GM23338 (cell line): Measurements from ENCODE around the gene SH3TC1. TPM values are rescaled to one million over a fixed set of nuclear protein-coding genes. Genes with fewer than 3 reads are reported as not detected.

ENCODE experiments used
- ATAC-seq: fragments of 200-7000 bp; cut with Tn5 transposase; 3 replicates; pipeline ENCODE4 v1.9.1; 2020
- DNase-seq: peaks from one replicate; pipeline ENCODE4 v3.0.0-alpha.2; 2015; ENCODE audit warnings: low spot score
- H2AFZ ChIP-seq: fragments of 200-600 bp; sonication (generic); 2 replicates; pipeline ENCODE4 v1.8.0; 2016; ENCODE audit warnings: antibody characterized with exemption, mild to moderate bottlenecking, moderate library complexity
- H3F3A ChIP-seq: fragments of 200-600 bp; sonication (generic); replicated peaks from 2 replicates; pipeline ENCODE4 v1.8.0; 2017; ENCODE audit warnings: antibody characterized with exemption, mixed run types, low read depth
- H3K27ac ChIP-seq: fragments of 200-600 bp; sonication (generic); 2 replicates; pipeline ENCODE4 v1.6.1; 2016; ENCODE audit warnings: low read depth
- H3K27me3 ChIP-seq: fragments of 200-600 bp; sonication (generic); 2 replicates; pipeline ENCODE4 v1.8.0; 2016; ENCODE audit warnings: mild to moderate bottlenecking, mixed run types, moderate library complexity; ENCODE audit not compliant: insufficient read depth
- H3K36me3 ChIP-seq: fragments of 200-600 bp; sonication (generic); 2 replicates; pipeline ENCODE4 v1.8.0; 2016; ENCODE audit warnings: mild to moderate bottlenecking; ENCODE audit not compliant: insufficient read depth
- H3K4me1 ChIP-seq: fragments of 200-600 bp; sonication (generic); 2 replicates; pipeline ENCODE4 v1.8.0; 2016; ENCODE audit warnings: mild to moderate bottlenecking, moderate library complexity; ENCODE audit not compliant: insufficient read depth
- H3K4me2 ChIP-seq: fragments of 200-600 bp; sonication (generic); 2 replicates; pipeline ENCODE4 v1.7.1; 2017; ENCODE audit warnings: mixed run types
- H3K4me3 ChIP-seq: fragments of 200-600 bp; sonication (generic); 2 replicates; pipeline ENCODE4 v1.6.1; 2016; ENCODE audit warnings: mixed run types
- H3K79me2 ChIP-seq: fragments of 200-600 bp; sonication (generic); replicated peaks from 2 replicates; pipeline ENCODE4 v1.8.0; 2017; ENCODE audit warnings: mild to moderate bottlenecking; ENCODE audit not compliant: insufficient read depth
- H3K9me2 ChIP-seq: fragments of 200-600 bp; sonication (generic); 2 replicates; pipeline ENCODE4 v1.8.0; 2017; ENCODE audit not compliant: insufficient read depth
- H4K20me1 ChIP-seq: fragments of 200-600 bp; sonication (generic); replicated peaks from 2 replicates; pipeline ENCODE4 v1.8.0; 2017; ENCODE audit warnings: mild to moderate bottlenecking; ENCODE audit not compliant: insufficient read depth
- H3K27ac Mint-ChIP-seq: 2 replicates; pipeline ENCODE4 v1.8.0; 2020; ENCODE audit warnings: inconsistent platforms, mild to moderate bottlenecking, moderate library complexity, mixed read lengths
- H3K27me3 Mint-ChIP-seq: 3 replicates; pipeline ENCODE4 v1.8.0; 2022; ENCODE audit warnings: low read depth, mild to moderate bottlenecking, moderate library complexity, mixed read lengths, inconsistent platforms; ENCODE audit not compliant: insufficient read depth, poor library complexity
- H3K36me3 Mint-ChIP-seq: 3 replicates; pipeline ENCODE4 v1.8.0; 2021; ENCODE audit warnings: low read depth, mild to moderate bottlenecking, inconsistent platforms, moderate library complexity, mixed read lengths
- H3K4me1 Mint-ChIP-seq: 3 replicates; pipeline ENCODE4 v1.8.0; 2020; ENCODE audit warnings: mild to moderate bottlenecking, inconsistent platforms, mixed read lengths
- H3K4me3 Mint-ChIP-seq: 3 replicates; pipeline ENCODE4 v1.8.0; 2021; ENCODE audit warnings: moderate library complexity, mild to moderate bottlenecking, inconsistent platforms, mixed read lengths
- H3K9me3 Mint-ChIP-seq: 3 replicates; pipeline ENCODE4 v1.8.0; 2020; ENCODE audit warnings: moderate library complexity, mild to moderate bottlenecking, inconsistent platforms, mixed read lengths
- CREB1 ChIP-seq: fragments of 250-450 bp; sonication (Bioruptor Pico); IDR thresholded peaks from 2 replicates; pipeline ENCODE4 v1.5.0; 2020; ENCODE audit warnings: low read depth, mild to moderate bottlenecking, moderate library complexity
- EZH2 ChIP-seq: fragments of 200-600 bp; sonication (generic); IDR thresholded peaks from one replicate; pipeline ENCODE4 v1.8.0; 2017; ENCODE audit warnings: antibody characterized with exemption, mild to moderate bottlenecking, low read depth; ENCODE audit not compliant: unreplicated experiment
- EZH2phosphoT487 ChIP-seq: fragments of 200-600 bp; sonication (generic); IDR thresholded peaks from one replicate; pipeline ENCODE4 v1.8.1; 2018; ENCODE audit warnings: antibody characterized with exemption; ENCODE audit not compliant: unreplicated experiment
- NANOG ChIP-seq: IDR thresholded peaks from 2 replicates; pipeline ENCODE4 v1.6.1; 2016; ENCODE audit warnings: antibody characterized with exemption, borderline replicate concordance
- POLR2AphosphoS5 ChIP-seq: IDR thresholded peaks from 2 replicates; pipeline ENCODE4 v1.6.1; 2016; ENCODE audit warnings: antibody characterized with exemption, low read depth
- ZNF331 ChIP-seq: fragments of 250-450 bp; sonication (Bioruptor Pico); IDR thresholded peaks from 2 replicates; pipeline ENCODE4 v1.5.0; 2020; ENCODE audit warnings: low read depth, mild to moderate bottlenecking, moderate library complexity
- polyA plus RNA-seq: library from polyadenylated mRNA; unstranded; fragments of >200 nt; fragmentation: Nextera tagmentation; extraction: Ambion mirVana; gene quantifications from 2 replicates; pipeline ENCODE4 v1.2.1, GENCODE V29; 2016
- total RNA-seq: library from RNA; depleted of rRNA; stranded (reverse); fragments of >200 nt; shearing (Covaris generic); gene quantifications from 2 replicates; pipeline ENCODE4 v1.2.3, GENCODE V29; 2014
- TF ChIP-seq, protein P1 (sequence below): IDR thresholded peaks from 2 replicates; pipeline ENCODE4 v1.6.1; 2016; ENCODE audit warnings: antibody characterized with exemption
- TF ChIP-seq, protein P2 (sequence below): IDR thresholded peaks from one replicate; pipeline ENCODE4 v1.6.1; 2018; ENCODE audit warnings: antibody characterized with exemption; ENCODE audit not compliant: unreplicated experiment
- TF ChIP-seq, protein P3 (sequence below), 2 experiments: fragments of 200-600 bp in 1 of 2; sonication (generic) in 1 of 2; conservative IDR thresholded peaks; 2 replicates each; pipeline versions ENCODE4 v1.5.1 to v1.6.1; 2016 to 2017; ENCODE audit warnings: antibody characterized with exemption in 2 of 2, low read depth in 2 of 2, mild to moderate bottlenecking in 2 of 2, moderate library complexity in 1 of 2

SH3TC1 gene
- total and polyA plus RNA-seq, 2 experiments from 2014 or later = 0.07 TPM; not detected in 1

DNA sequence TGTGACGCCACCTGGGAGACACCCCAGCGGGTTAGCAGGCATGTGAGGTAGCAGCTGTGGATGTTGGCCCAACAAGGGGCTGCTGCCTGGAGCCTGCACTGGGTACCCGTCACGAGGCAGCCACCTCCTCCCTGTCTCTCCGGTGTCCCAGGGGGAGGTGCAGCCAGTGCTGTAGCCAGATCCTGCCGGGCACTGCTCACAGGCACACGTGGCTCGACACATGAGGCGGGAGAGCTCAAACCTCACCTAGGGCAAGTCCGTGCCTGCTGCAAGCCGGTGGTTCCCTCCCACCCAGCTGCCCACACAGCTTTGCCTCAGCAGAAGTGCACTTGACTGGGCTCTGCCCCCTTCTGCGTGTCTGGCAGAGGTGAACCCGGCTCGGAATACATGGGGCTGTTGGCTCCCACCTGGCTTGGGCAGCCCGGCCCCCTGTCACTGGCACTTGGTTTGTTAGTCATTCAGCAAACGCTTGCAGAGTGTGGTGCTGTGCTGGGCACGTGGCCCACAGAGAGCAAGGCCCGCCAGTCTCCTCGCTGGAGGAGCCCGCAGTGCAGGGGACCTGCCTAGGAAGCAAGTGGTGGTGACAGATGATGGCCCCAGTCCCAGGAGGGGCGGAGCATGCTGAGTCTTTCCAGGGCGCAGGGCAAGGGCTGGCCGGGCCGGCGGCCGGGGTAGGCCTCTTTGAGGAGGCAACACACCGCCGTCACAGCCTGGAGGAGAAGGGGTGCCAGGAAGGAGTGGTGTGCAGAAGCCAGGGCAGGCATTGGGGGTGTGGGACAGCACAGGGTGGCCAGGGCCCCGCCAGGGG lies 10.1 kb upstream of the SH3TC1 start:
- H3K36me3 Mint-ChIP-seq = no peaks in the 10 kb centered on the region
- Histone ChIP-seq H3K27me3 (no peaks in the 10 kb centered on the region), H3K9me2 (no peaks in the 10 kb centered on the region), H3K36me3 (no peaks in the 10 kb centered on the region), H3K4me1 (no peaks in the 10 kb centered on the region), H3K79me2 (no peaks in the 10 kb centered on the region), H3K4me2 (no peak overlapping the region), H2AFZ (no peak overlapping the region), H3K4me3 (no peak overlapping the region), H4K20me1 (no peaks in the 10 kb centered on the region), H3F3A (no peaks in the 10 kb centered on the region), H3K27ac (no peak overlapping the region)
- no peak overlapping the region for H3K27ac Mint-ChIP-seq
- H3K4me3 Mint-ChIP-seq = no peak overlapping the region
- peaks cover 10% of the 10 kb centered on the region; the same call in 2 of the 3 replicates for H3K4me1 Mint-ChIP-seq
- ATAC-seq (no peak), DNase-seq (no peak)
- H3K9me3 Mint-ChIP-seq = no peaks in the 10 kb centered on the region
- TF ChIP-seq CREB1 = no peak
- TF ChIP-seq, protein P1, sequence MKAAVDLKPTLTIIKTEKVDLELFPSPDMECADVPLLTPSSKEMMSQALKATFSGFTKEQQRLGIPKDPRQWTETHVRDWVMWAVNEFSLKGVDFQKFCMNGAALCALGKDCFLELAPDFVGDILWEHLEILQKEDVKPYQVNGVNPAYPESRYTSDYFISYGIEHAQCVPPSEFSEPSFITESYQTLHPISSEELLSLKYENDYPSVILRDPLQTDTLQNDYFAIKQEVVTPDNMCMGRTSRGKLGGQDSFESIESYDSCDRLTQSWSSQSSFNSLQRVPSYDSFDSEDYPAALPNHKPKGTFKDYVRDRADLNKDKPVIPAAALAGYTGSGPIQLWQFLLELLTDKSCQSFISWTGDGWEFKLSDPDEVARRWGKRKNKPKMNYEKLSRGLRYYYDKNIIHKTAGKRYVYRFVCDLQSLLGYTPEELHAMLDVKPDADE = no peak
- peaks cover 4% of the 10 kb centered on the region for H3K27me3 Mint-ChIP-seq

DNA sequence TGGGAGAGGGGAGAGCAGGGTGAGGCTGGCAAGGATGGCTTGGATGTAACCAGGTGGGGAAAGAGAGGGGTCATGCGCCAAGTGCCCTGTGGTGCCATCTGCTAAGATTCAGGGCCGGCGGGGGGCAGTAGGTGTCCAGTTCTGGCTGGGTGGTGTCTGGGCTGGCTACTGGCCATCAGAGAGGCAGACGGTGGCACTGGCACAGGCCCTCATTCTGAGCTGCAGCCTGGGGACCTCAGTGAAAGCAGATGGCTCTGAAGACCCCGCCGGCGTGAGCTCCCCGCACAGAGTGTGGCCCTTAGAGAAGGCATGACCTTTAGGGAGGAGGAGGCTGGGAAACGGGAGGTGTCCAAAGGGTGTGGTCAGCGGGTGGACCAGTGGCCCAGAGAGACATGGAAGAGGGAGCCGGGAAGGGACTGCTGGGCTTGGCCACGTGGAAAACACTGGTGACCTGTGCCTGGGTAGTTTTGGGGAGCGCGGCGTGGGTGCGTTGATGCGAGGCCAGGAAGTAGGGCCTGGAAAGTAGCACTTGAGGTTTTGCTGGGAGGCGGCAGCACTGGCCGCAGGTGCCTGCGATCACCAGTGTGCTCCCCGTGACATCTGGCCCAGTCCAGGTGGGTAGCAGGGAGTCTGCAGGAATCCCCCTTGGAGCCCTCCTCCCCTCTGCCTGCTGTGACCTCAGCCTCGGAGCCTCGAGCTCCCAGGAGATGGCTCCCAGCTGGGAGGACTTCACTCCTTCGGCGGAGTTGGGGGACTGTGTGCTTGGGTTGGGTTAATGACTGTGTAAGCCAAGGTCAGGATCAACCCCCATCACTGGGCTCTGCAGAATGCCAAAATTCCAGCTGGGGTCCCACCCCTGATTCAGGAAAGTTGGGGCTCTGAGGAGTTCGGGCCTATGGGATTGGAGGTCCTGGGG lies 9.3 kb upstream of the SH3TC1 start:
- no peak overlapping the region for H3K27ac Mint-ChIP-seq
- peaks cover 6% of the 10 kb centered on the region for H3K27me3 Mint-ChIP-seq
- no peak overlapping the region for H3K4me3 Mint-ChIP-seq
- TF ChIP-seq EZH2 (no peak), EZH2phosphoT487 (no peak), POLR2AphosphoS5 (no peak), ZNF331 (CRISPR knock-in tag) (no peak), NANOG (no peak)
- TF ChIP-seq, protein P2, sequence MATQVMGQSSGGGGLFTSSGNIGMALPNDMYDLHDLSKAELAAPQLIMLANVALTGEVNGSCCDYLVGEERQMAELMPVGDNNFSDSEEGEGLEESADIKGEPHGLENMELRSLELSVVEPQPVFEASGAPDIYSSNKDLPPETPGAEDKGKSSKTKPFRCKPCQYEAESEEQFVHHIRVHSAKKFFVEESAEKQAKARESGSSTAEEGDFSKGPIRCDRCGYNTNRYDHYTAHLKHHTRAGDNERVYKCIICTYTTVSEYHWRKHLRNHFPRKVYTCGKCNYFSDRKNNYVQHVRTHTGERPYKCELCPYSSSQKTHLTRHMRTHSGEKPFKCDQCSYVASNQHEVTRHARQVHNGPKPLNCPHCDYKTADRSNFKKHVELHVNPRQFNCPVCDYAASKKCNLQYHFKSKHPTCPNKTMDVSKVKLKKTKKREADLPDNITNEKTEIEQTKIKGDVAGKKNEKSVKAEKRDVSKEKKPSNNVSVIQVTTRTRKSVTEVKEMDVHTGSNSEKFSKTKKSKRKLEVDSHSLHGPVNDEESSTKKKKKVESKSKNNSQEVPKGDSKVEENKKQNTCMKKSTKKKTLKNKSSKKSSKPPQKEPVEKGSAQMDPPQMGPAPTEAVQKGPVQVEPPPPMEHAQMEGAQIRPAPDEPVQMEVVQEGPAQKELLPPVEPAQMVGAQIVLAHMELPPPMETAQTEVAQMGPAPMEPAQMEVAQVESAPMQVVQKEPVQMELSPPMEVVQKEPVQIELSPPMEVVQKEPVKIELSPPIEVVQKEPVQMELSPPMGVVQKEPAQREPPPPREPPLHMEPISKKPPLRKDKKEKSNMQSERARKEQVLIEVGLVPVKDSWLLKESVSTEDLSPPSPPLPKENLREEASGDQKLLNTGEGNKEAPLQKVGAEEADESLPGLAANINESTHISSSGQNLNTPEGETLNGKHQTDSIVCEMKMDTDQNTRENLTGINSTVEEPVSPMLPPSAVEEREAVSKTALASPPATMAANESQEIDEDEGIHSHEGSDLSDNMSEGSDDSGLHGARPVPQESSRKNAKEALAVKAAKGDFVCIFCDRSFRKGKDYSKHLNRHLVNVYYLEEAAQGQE = no peak
- TF ChIP-seq, protein P1 = no peak
- TF ChIP-seq, protein P3, sequence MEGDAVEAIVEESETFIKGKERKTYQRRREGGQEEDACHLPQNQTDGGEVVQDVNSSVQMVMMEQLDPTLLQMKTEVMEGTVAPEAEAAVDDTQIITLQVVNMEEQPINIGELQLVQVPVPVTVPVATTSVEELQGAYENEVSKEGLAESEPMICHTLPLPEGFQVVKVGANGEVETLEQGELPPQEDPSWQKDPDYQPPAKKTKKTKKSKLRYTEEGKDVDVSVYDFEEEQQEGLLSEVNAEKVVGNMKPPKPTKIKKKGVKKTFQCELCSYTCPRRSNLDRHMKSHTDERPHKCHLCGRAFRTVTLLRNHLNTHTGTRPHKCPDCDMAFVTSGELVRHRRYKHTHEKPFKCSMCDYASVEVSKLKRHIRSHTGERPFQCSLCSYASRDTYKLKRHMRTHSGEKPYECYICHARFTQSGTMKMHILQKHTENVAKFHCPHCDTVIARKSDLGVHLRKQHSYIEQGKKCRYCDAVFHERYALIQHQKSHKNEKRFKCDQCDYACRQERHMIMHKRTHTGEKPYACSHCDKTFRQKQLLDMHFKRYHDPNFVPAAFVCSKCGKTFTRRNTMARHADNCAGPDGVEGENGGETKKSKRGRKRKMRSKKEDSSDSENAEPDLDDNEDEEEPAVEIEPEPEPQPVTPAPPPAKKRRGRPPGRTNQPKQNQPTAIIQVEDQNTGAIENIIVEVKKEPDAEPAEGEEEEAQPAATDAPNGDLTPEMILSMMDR (conservative IDR thresholded peaks at IDR 0.05; ENCODE audit: low read depth in 2 of 2) = no peak

More for the DNA sequence above, 9.3 kb upstream of the SH3TC1 start:
- H4K20me1 ChIP-seq = no peaks in the 10 kb centered on the region
- H2AFZ ChIP-seq = no peak overlapping the region
- H3K4me1 Mint-ChIP-seq = peaks cover 10% of the 10 kb centered on the region; the same call in 2 of the 3 replicates
- H3K79me2 ChIP-seq = no peaks in the 10 kb centered on the region
- H3K36me3 Mint-ChIP-seq = no peaks in the 10 kb centered on the region
- H3K36me3 ChIP-seq = no peaks in the 10 kb centered on the region
- no peaks in the 10 kb centered on the region for H3K4me1 ChIP-seq
- H3K9me3 Mint-ChIP-seq = no peaks in the 10 kb centered on the region
- no peaks in the 10 kb centered on the region for H3K27me3 ChIP-seq
- ATAC-seq (no peak), DNase-seq (no peak)
- H3K4me3 ChIP-seq = no peak overlapping the region
- H3F3A ChIP-seq = no peaks in the 10 kb centered on the region
- H3K9me2 ChIP-seq = no peaks in the 10 kb centered on the region
- H3K27ac ChIP-seq = no peak overlapping the region
- H3K4me2 ChIP-seq = no peak overlapping the region
